Lung microvascular endothelial cell (primary cell): ENCODE results near the gene SPATC1L. TPM values are rescaled to one million over a fixed set of nuclear protein-coding genes. Genes with fewer than 3 reads are reported as not detected.

Experiments
- total RNA-seq: library from RNA; depleted of rRNA; stranded (reverse); fragments of >200 nt; gene quantifications from 2 replicates; pipeline ENCODE4 v1.2.1, GENCODE V29; 2014

The SPATC1L gene
- total RNA-seq, 1 donor from 2014 or later = 3.6 TPM

Other genes with a start within 250 kb of the SPATC1L start
- gene COL6A1, start 202.7 kb downstream of the SPATC1L start, total RNA-seq = 4.0 and 6.5 TPM in 2 replicates
- 5.4 and 33.7 TPM in 2 replicates for gene COL6A2, start 86.3 kb downstream of the SPATC1L start, total RNA-seq
- not detected in 2 replicates for gene FTCD, start 28.9 kb downstream of the SPATC1L start, total RNA-seq
- 41.8 and 52.6 TPM in 2 replicates for gene LSS, start 44.3 kb upstream of the SPATC1L start, total RNA-seq
- gene MCM3AP, start 101.2 kb upstream of the SPATC1L start, total RNA-seq = 41.8 and 62.5 TPM in 2 replicates
- 4.4 and 4.6 TPM in 2 replicates for gene YBEY, start 101.9 kb upstream of the SPATC1L start, total RNA-seq
- gene C21orf58, start 139.4 kb upstream of the SPATC1L start, total RNA-seq = 0.79 and 2.0 TPM in 2 replicates
- gene PCNT, start 139.7 kb upstream of the SPATC1L start, total RNA-seq = 10.7 and 15.1 TPM in 2 replicates